Hematopoietic multipotent progenitor cell treated with erythropoietin and hydrocortisone succinate and interleukin-3 and kit ligand, for 4 days (in vitro differentiated cells): Measurements from ENCODE around the gene AHNAK2.
A peak's percentile ranks its signal among the peaks of the same experiment; 100 is the strongest.

Source experiments
- DNase-seq: peaks from one replicate; pipeline ENCODE4 v3.0.0-alpha.2; 2015

Gene AHNAK2

DNA sequence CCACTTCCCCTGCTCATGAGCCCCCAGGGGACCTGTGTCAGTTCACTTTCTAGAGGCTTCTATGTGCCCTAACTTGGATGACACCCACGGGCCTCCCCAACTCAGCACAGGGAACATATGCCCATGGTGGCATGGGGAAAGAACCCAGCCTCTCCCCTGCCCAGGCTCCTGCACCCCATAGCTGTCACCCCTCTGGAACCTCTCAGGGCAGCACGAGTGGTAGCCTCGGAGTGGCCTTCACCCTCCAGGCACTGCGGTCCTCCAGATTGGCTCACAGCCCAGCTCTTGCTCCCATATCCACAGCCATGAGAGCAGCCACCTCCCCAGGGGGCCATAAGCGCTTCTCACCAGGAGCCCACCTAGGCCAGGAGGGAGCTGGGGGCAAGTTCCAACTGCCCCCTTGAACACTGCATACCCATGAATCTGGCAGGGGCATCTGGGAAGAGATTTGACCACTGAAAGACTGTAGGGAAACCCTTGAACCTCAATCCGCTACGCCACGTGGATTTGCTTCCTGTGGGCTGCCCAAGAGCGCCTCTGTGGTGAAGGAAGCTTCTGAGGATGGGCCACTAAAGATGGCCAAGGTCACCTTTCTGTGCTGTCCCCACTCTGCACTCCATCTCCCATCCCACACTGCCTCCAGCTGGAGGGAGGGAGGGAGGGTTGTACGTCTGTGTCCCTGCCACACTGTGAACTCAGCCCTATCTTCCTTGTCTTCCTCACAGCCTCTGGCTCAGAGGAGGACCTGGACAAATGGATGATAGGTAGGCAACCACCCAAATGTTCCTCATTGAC lies 41.6 kb downstream of the AHNAK2 start:
- DNase-seq, result no peak

DNA sequence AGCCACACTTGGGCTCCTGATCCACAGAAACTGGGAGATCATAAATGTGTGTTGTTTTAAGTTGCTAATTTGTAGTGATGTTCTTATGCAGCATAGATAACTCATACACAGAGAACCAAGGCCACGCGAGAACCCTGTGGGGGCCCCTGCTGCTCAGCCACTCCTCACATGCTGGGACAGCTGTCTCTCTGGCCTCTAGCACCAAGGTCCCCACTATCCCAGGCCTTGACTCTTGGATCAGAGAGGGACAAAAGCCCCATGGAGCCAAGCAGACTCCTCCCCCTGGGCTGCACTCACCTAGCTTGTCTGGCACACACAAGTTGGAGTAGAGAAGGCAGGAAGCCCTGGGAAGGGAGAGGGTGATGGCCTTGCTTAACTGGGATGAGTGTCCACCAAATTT lies 42.2 kb downstream of the AHNAK2 start:
- no peak for DNase-seq

DNA sequence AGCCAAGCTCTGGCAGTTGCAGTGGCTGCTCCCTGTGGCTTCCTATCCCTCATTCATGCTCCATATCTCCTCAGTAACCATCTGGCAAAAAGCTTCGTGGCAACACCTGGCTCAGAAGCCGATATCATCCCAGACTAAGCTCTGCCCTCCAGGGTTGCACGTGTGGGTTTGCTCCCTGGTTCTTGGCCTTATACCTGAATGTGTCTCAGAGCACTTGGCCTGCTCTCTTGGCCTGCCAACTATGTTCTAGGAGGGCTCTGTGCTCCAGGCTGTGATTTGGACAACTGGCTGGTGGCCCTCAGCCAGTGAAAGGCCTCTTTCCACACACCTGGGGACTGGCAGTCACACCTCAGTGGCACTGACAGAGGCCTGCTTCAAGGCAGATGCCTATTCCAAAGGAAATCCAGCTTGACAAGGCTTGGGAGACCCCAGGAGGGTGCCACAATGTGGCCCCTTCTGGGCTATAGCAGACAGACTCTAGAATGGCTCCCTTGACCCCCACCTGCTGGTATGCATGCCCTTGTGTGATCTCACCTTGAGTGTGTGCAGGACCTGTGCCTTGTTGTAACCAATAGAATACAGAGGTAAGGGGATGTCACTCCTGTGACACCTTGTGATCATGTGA lies 43.0 kb downstream of the AHNAK2 start:
- DNase-seq, result no peak

DNA sequence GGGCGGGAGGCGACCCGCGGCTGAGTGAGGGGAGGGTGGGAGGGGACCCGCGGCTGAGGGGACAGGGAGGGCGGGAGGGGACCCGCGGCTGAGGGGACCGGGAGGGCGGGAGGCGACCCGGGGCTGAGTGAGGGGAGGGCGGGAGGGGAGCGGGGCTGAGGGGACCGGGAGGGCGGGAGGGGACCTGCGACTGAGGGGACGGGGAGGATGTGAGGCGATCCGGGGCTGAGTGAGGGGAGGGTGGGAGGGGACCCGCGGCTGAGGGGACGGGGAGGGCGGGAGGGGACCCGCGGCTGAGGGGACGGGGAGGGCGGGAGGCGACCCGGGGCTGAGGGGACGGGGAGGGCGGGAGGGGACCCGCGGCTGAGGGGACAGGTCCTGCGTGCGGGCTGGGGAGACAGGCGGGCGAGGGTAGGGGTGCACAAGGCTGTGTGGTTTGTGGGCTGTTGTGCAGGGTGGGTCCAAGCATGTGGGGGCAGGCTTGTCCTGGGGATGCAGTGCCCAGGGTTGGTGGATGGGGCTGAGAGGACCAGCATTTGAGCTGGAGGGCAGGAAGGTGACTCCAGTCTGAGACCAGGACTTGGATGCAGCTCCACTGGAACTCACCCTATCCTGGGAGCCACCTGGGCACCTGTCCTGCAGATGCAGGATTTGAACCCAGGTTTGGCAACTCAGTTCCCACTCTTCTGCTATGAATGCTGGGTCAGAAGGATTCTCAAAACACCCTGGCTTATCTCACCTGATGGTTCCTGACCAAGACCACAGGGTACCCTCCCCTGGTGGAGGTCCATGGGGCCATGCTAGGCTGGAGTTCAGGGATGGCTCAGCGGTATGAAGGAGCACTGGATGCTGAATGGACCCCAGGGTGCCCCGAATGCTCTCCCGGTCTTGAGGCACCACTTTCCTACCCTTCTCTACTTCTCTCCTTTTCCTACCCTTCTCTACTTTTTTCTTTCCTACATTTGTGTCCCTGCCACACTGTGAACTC lies 44.1 kb downstream of the AHNAK2 start:
- DNase-seq, result peak; percentile 25

DNA sequence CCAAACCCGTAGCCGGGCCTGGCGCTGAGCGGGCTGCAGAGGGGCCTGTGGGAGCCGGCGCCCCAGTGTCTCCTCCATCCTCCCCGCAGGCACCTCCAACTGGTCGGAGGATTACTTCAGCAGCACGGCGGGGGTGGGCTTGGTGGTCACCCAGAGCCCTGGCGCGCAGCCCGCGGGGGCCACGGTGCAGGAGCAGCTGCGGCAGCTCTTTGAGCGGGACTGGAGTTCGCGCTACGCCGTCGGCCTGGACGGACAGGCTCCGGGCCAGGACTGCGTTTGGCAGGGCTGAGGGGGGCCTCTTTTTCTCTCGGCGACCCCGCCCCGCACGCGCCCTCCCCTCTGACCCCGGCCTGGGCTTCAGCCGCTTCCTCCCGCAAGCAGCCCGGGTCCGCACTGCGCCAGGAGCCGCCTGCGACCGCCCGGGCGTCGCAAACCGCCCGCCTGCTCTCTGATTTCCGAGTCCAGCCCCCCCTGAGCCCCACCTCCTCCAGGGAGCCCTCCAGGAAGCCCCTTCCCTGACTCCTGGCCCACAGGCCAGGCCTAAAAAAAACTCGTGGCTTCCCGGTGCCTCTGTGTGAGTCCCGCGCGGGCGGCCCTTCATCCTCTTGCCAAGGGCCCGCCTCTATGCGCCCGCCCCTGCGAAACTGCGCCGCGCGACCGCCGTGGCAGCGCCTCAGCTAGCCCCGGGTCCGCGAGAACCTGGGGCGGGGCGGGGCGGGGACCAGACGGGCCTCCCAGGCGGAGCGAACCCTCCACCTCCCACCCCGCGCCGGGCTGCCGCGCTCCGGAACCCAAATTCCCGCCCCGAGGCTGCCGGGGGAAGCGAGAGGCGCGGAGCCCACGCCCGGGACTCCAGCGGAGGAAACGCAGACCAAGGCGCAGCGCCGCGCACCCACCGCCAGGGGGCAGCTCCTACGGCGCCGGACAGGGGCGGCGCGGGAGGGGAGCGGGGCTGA lies 45.2 kb downstream of the AHNAK2 start:
- peak; percentile 89 for DNase-seq

DNA sequence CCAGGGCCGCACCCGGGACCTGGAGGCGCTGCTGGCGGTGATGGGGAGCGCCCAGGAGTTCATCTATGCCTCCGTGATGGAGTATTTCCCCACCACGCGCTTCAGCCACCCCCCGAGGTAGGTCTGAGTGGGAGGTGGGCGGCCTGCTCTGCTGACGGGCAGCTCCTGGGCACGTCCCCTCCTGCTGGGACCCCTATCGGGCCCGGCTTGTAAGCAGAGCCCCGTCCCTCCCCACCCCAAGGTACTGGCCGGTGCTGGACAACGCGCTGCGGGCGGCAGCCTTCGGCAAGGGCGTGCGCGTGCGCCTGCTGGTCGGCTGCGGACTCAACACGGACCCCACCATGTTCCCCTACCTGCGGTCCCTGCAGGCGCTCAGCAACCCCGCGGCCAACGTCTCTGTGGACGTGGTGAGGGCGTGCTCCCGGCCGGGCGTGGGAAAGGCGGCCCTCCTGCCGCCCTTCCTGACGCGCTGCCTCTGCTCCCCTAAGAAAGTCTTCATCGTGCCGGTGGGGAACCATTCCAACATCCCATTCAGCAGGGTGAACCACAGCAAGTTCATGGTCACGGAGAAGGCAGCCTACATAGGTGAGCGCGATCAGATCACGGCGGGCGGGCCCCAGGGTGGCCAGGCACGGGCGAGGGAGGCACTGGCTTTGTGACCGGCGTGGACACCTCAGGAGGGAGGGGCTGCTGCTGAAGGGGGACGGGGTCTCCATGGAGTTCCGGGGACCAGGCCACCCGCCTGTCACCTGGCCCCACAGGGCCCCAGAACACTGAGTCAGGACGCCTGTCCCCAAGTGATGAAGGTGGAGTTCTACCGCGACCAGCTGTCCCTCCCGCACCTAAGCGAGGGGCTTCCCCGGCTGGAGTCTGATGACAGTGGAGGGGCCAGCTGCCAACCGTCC lies 46.2 kb downstream of the AHNAK2 start:
- DNase-seq, result no peak

DNA sequence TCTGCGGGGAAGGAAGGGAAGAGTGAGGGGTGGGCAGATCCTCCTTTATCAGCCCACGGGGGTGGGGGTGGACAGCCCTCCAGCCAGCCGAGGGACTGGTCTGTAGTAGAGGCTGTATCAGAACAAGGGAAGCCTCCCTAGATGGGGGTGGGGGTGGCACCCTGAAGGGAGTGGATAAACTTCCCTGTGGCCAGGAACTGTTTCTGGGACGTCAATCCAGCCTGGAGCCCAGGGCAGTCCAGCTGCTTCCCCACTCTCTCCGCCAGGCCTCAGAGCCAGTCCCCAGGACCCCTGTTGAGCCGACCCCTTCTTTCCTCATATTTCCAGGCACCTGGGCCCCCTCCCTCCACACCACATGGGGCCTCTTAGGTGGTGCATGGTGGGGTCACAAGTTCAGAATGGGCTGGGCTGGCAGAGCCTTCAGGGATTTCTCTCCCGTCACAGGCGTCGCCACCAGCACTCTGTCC lies 46.8 kb downstream of the AHNAK2 start:
- no peak for DNase-seq

DNA sequence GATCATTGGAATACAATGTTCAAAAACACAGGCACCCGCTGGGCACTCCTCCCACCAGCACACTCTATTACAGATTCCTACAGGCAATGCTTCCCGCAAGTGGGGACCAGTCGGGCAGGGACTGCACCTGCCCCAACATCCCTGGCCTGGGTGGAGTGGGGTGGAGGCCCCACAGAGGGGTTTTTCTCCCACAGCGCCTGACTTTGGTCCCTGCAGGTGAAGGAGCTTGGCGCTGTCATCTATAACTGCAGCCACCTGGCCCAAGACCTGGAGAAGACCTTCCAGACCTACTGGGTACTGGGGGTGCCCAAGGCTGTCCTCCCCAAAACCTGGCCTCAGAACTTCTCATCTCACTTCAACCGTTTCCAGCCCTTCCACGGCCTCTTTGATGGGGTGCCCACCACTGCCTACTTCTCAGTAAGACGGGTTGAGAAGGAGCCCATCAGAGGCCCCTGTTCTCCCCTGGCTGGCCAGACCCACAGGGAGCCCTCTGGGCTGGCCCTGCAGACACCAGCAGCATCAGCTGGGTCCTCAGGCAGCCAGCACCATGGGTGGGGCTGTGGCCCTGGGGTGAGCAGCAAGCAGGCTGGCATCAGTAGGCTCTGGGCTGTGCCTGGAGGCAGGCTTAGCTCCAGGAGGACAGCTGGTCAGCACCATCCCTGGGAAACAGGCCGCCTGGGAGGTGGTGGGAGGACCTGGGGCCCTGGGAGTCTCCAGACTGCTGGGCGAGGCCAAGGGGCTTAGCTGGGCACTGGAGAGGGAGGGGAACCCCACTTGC lies 47.5 kb downstream of the AHNAK2 start:
- no peak for DNase-seq

DNA sequence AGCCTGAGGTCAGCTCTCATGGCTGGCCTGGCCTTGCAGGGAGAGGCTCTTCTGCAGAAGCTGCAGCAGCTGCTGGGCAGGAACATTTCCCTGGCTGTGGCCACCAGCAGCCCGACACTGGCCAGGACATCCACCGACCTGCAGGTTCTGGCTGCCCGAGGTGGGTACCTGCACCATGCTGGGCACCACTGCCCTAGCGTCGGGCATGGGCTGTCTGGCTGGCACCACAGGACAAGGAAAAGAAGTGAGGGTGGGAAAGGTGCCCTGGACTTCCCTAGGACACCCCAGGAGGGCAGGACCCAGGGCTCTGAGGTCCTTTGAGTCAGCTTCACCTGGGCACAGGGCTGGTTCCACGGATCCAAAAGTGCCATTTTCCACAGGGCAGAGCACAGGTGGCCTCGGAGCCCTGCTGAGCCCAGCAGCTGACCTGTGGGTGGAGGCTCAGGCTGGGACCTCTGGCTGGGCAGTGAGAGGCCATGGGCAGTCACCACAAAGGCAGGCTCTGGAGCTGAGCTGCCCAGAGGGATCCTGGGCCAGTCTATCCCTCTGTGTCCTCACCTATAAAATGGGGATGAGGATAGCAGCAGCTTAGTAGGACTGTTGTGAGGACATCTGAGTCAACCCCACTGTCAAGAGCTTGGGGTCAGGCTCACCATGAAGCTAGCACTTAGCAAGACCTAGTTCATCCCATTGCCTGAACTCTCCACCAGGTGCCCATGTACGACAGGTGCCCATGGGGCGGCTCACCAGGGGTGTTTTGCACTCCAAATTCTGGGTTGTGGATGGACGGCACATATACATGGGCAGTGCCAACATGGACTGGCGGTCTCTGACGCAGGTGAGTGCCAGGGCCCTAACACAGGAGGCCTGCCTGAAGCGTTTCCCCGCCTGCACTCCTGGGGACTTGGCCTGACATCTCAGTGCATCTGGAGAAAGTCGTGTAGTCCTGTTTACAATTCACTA lies 48.6 kb downstream of the AHNAK2 start:
- no peak for DNase-seq

DNA sequence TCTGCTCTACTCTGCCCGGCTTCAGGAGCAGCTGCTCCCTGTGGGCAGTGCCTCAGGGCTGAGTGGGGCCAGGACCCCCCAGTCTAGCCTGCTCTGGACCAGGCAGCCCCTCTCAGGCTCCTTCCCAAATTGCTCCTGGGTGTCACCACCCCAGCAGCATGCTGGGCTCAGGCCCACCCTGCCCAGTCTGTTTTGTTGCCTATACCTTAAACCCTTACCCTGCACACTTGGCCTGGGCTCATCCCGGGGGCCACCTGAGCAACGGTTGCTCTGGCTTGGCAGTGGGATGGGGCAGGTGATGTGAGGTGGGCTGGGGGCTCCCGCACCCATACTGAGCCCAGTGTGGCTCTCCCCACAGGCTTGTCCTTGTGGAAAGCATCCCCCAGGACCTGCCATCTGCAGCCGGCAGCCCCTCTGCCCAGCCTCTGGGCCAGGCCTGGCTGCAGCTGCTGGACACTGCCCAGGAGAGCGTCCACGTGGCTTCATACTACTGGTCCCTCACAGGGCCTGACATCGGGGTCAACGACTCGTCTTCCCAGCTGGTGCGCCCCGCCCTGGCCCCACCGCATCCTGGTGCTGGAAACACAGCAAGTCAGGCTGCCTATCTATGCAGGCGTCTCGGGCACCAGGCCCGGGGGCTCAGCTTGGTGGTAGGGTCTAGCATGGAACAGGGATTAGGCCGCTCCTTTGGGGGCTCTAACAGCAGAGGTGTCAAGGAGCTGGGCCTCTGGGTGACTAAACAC lies 49.6 kb downstream of the AHNAK2 start:
- no peak for DNase-seq

DNA sequence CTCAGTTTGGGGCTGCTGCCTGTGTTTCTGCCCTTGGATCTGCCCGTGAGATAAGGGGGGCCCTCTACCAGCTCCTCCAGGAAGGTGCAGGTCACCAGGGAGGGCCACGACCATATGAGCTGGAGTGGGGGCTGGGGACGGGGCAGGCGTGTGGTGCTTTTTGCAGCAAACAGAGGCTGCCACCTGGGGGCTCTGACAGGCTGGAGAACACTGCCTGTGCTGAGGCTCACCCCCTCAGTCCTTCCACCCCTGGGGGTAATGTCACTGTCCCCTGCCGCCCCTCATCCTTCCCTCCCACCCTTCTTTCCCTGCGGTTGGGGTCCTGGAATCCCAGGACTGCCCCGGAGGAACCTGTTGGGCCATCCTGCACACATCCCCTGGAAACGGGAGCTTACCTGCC lies 50.3 kb downstream of the AHNAK2 start:
- DNase-seq, result peak; percentile 44

DNA sequence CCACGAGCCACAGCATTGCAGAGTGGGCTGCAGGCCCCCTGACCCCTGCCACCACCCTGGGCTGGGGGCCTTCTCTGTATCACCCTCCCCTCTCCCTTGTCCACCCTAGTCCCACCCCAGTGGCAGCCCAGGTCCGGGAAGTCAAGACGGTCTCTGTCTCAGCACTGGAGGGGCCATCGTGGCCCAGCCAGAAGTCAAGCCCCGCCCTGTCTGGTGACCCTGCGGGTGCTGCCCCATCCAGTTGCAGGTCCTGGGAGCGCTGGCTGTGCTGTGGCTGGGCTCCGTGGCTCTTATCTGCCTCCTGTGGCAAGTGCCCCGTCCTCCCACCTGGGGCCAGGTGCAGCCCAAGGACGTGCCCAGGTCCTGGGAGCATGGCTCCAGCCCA lies 50.8 kb downstream of the AHNAK2 start:
- no peak for DNase-seq

DNA sequence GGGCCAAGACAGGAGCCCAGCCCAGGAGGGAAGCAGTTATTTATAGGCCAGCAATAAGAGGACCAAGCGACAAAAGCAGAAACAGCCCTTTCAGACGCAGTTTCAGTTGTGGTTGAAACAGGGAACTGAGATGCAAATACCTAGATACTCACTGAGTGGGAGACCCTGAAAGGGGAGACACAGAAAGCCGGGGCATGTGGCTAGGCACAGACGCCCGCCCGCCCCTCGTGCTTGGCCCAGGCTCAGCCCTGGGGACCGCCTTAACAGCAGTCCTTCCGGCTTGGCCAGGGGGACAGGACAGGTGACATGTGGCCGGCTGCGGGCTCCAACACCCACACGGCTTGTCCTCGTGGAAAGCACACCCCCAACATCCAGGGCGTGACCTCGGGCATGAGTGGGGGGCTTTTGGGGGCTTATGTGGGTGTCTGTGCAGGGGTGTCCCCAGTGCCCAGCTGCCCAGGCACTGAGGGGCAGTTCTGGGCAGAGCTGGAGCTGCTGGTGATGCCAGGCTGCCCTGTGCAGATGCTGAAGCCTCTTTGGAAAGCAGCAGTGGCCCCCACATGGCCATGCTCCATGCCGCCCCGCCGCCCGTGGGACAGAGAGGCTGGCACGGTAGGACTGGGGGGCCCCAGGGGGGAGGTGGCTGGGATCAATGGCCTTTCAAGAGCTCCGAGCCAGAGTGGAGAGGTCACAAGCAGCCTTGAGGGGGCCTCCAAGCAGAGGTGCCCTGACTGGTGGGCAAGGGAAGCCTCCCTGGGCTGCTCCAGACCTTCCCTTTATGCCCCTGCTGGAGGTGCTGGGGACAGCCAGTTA lies 51.3 kb downstream of the AHNAK2 start:
- DNase-seq, result peak; percentile 69

DNA sequence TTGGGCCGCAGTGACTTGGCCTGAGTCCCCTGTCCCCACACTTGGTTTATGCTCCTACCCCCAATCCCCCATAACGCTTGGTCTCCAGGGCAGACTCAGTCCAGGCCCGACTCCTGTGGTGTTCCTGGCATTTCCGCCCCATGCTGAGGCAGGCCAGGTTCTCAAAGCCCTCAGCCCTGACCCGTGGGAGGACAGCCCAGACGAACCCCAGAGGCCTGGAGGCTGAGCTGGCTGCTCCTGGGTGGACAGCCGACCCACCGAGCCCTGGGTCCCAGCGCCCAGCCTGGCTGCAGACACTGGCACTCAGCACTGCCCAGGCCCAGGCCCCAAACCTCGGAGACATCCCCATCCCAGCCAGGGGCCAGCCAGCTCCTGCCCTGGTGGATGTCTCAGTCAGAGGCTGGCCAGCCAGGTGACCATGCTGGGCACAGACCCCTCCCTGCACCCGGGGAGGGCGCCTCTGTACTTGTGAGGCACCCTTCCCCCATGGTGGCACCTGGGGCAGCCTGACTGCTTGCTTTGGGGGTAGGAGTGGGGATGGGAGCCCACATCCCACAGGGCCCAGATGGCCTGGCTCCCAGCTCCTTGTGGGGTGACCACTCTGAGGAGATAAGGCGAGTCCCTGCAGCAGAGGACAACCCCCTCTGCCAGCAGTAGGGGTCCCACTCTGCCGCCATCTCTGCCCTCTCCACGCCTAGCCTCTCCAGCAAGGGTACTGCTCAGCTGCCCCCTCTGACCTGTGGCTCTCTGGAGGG lies 52.1 kb downstream of the AHNAK2 start:
- peak; percentile 58 for DNase-seq

DNA sequence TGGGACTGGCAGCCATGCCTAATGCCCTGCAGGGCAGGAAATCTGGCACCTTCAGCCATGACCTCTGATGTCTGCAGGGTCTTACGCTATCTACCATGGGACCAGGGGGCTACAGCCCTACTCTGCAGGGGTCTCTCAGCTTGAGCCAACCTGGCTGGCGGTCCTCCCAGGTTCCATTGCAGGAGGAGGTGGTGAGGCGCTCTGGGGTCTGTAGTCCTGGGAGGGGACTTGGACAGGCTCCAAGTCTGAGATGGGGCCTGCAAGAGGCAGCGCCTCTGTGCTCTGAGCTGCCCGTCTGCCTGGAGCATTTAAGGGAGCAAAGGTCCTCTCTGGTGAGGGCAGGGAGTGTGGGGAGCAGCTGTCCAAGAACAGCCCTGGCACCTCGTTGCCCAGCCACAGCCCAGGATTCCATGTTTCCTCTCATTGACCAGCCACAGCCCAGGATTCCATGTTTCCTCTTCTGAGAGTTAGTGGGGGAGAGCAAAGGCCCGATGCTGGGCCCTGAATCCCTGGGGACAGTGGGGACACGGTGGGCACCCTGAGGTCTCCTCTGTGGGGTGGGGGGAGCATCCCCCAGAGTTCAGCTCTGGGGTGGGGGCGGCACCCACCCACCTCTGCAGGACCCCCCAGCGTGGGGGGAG lies 52.8 kb downstream of the AHNAK2 start:
- no peak for DNase-seq
